RWPE2 (cell line): ENCODE measurements around the gene TSPAN5.
A peak's percentile ranks its signal among the peaks of the same experiment; 100 is the strongest.

ENCODE experiments used
- ATAC-seq: fragments of 200-7000 bp; cut with Tn5 transposase; 3 replicates; pipeline ENCODE4 v1.9.1; 2021; ENCODE audit warnings: low read depth
- DNase-seq: peaks from one replicate; pipeline ENCODE4 v3.0.0-alpha.2; 2020; ENCODE audit warnings: low spot score
- H3K27ac ChIP-seq: fragments of 450-650 bp; 2 replicates; pipeline ENCODE4 v1.5.1; 2017; ENCODE audit warnings: mild to moderate bottlenecking; ENCODE audit not compliant: poor library complexity, severe bottlenecking
- H3K27me3 ChIP-seq: fragments of 250-450 bp; sonication (Bioruptor Pico); 2 replicates; pipeline ENCODE4 v1.5.1; 2021; ENCODE audit warnings: mild to moderate bottlenecking, moderate library complexity; ENCODE audit not compliant: insufficient read depth, poor library complexity, severe bottlenecking
- H3K36me3 ChIP-seq: fragments of 250-450 bp; sonication (Bioruptor Pico); 2 replicates; pipeline ENCODE4 v1.5.1; 2020; ENCODE audit warnings: low read depth, mild to moderate bottlenecking, moderate library complexity
- H3K4me1 ChIP-seq: fragments of 250-450 bp; sonication (Bioruptor Pico); 2 replicates; pipeline ENCODE4 v1.5.1; 2021; ENCODE audit warnings: mild to moderate bottlenecking, moderate library complexity; ENCODE audit not compliant: insufficient read depth, poor library complexity, severe bottlenecking
- H3K4me3 ChIP-seq: fragments of 250-450 bp; sonication (Bioruptor Pico); 2 replicates; pipeline ENCODE4 v1.5.1; 2021; ENCODE audit warnings: mild to moderate bottlenecking, moderate library complexity; ENCODE audit not compliant: severe bottlenecking
- H3K9me3 ChIP-seq: fragments of 250-450 bp; sonication (Bioruptor Pico); 2 replicates; pipeline ENCODE4 v1.5.1; 2021; ENCODE audit warnings: mild to moderate bottlenecking, moderate library complexity; ENCODE audit not compliant: severe bottlenecking
- TF ChIP-seq, protein P1 (sequence below): fragments of 450-650 bp; IDR thresholded peaks from one replicate; pipeline ENCODE4 v1.5.1; 2017; ENCODE audit warnings: mild to moderate bottlenecking, moderate library complexity; ENCODE audit not compliant: poor library complexity, severe bottlenecking

TSPAN5 gene

DNA sequence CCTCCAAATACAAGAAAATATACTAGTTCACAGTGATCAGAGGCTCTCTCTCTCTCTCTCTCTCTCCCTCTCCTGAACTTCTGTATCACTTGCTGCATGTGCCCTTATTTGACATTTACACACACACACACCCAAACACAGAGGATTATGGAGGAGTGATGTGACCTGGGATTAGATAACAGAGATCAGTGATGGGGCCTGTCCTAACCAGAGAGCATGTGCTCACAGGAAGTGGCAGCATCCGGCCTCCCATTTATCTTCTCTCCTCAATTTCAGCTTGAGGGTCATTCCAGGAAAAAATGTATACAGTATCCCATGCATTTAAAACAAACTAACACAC, 143.0 kb downstream of the TSPAN5 start:
- TF ChIP-seq, protein P1, sequence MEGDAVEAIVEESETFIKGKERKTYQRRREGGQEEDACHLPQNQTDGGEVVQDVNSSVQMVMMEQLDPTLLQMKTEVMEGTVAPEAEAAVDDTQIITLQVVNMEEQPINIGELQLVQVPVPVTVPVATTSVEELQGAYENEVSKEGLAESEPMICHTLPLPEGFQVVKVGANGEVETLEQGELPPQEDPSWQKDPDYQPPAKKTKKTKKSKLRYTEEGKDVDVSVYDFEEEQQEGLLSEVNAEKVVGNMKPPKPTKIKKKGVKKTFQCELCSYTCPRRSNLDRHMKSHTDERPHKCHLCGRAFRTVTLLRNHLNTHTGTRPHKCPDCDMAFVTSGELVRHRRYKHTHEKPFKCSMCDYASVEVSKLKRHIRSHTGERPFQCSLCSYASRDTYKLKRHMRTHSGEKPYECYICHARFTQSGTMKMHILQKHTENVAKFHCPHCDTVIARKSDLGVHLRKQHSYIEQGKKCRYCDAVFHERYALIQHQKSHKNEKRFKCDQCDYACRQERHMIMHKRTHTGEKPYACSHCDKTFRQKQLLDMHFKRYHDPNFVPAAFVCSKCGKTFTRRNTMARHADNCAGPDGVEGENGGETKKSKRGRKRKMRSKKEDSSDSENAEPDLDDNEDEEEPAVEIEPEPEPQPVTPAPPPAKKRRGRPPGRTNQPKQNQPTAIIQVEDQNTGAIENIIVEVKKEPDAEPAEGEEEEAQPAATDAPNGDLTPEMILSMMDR: no peak
- no peaks in the 10 kb centered on the region for H3K27me3 ChIP-seq
- ATAC-seq: no peak
- H3K36me3 ChIP-seq: no peaks in the 10 kb centered on the region
- DNase-seq: no peak
- peak overlapping the region; percentile 97 for H3K27ac ChIP-seq
- H3K4me3 ChIP-seq: no peak overlapping the region
- H3K9me3 ChIP-seq: no peaks in the 10 kb centered on the region
- peaks cover 57% of the 10 kb centered on the region for H3K4me1 ChIP-seq

DNA sequence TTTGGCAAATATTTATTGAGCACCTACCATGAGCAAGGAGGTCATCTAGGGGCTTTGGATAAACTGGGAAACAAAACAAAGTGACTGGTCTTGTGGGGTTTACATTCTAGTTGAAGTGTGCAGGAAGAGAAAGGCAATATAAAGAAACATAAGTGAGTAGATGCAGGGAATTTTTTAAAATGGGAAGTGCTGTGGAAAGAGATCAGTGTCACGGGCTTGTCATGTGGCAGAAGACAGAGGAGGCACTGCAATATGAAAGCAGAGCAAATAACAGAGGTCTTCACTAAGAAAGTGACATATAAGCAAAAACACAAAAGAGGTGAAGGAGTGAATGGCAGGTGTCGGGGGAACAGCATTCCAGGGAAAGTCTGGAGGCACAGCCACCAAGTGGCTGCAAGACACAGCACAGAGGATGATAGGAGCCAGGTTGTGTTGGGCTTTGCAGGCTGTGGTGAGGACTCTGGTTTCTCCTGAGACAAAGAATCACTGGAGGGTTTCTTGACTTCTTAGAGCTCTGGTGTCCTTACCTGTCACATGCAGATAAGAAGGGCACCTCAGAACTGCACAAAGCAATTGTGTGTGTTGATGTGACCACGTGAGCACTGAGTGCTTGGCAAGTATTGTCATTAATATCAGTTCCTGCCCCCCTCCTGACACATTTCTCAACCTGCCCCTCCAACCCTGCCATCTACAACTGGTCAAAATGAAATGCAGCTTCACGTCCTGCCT, 143.5 kb downstream of the TSPAN5 start:
- Histone ChIP-seq H3K36me3 (0 out of 2 replicates have a peak, but pooled peaks cover 4% of the 10 kb centered on the region), H3K27ac (peak overlapping the region; percentile 97), H3K4me1 (peaks cover 62% of the 10 kb centered on the region), H3K27me3 (no peaks in the 10 kb centered on the region), H3K9me3 (no peaks in the 10 kb centered on the region), H3K4me3 (no peak overlapping the region)
- no peak for ATAC-seq
- TF ChIP-seq, protein P1: no peak
- no peak for DNase-seq

DNA sequence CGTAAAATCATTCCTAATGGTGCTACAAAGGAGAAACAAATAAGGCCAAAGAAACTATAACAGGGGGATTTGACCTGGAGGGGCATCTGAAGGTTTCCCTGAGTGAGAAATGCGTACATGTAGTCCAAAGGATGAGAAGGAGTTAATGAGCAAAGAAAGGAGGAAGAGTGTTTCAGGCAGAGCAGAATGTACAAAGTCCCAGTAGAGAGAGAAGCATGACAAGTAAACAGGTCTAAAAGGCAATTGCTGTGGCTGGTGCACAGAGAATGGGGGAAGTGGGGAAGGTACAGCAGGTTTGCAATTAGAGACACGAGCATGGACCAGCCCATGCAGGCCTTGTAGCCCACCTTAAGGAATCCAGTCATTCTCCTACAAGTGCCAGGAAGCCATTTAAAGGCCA, 145.5 kb downstream of the TSPAN5 start:
- TF ChIP-seq, protein P1: no peak
- H3K27me3 ChIP-seq: no peaks in the 10 kb centered on the region
- peak overlapping the region; percentile 73 for H3K27ac ChIP-seq
- H3K36me3 ChIP-seq: peaks cover 4% of the 10 kb centered on the region; the same call in 1 of the 2 replicates
- no peak overlapping the region for H3K4me3 ChIP-seq
- ATAC-seq (no peak), DNase-seq (no peak)
- no peaks in the 10 kb centered on the region for H3K9me3 ChIP-seq
- H3K4me1 ChIP-seq: peaks cover 57% of the 10 kb centered on the region

DNA sequence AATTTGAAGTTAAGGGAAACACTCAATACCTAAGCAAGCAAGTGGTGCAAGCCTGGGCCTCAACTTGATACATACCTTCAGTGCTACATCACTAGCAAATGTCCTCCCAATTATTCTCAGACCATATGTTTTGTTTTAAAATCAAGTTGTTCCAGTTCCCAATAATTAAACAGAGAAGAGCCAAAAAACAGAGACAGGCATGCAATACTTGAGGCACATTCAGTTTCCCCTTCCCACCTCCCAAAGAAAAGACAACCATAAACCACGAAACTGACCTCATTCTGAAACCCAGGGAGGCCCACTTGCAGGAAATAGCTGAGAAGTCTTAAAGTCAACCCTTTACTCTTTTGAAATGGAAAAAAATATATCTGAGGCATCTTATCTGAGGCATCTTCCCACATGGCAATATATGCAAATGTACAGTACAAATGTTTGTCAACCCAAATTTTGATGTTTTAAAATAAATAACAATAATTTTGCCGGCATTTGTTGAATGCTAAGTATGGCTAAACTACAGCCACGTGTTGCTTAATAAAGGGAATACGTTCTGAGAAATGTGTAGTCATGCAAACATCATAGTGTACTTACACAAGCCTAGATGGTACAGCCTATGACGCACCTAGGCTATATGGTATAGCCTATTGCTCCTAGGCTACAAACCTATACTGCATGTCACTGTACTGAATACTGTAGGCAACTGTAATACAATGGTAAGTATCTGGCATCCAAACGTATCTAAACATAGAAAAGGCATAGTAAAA, 147.5 kb downstream of the TSPAN5 start:
- H3K27ac ChIP-seq: peak overlapping the region; percentile 73
- DNase-seq: no peak

More for the DNA sequence above, 147.5 kb downstream of the TSPAN5 start:
- TF ChIP-seq, protein P1: no peak
- Histone ChIP-seq H3K4me3 (no peak overlapping the region), H3K4me1 (peaks cover 37% of the 10 kb centered on the region), H3K27me3 (no peaks in the 10 kb centered on the region), H3K9me3 (no peaks in the 10 kb centered on the region), H3K36me3 (peaks cover 19% of the 10 kb centered on the region)
- peak; percentile 63; the same call in 2 of the 3 replicates for ATAC-seq
